Activated naive CD4-positive, alpha-beta T cell treated with anti-CD3 and anti-CD28 coated beads for 36 hours (primary cell): ENCODE results near the gene FUBP3. TPM values are rescaled to one million over a fixed set of nuclear protein-coding genes. Genes with fewer than 3 reads are reported as not detected.
A peak's percentile ranks its signal among the peaks of the same experiment; 100 is the strongest.

ENCODE experiments used
- CTCF ChIA-PET: fragments of 350-600 bp; sonication (Branson Sonifier 250); formaldehyde crosslinking; loops from one replicate; lab custom pipeline; 2021; ENCODE audit warnings: antibody characterized with exemption; lab: Charles Lee
- DNase-seq: peaks from one replicate; pipeline ENCODE4 v3.0.0-alpha.2; 2020
- H3K27ac Mint-ChIP-seq: one replicate; pipeline ENCODE4 v1.8.0; 2021; ENCODE audit warnings: mild to moderate bottlenecking, mixed read lengths
- H3K27me3 Mint-ChIP-seq: one replicate; pipeline ENCODE4 v1.8.0; 2021; ENCODE audit warnings: low read depth, mixed read lengths
- H3K36me3 Mint-ChIP-seq: one replicate; pipeline ENCODE4 v1.8.0; 2021; ENCODE audit warnings: low read depth, mixed read lengths
- H3K4me1 Mint-ChIP-seq: one replicate; pipeline ENCODE4 v1.8.0; 2021; ENCODE audit warnings: low read depth, mixed read lengths
- H3K4me3 Mint-ChIP-seq: one replicate; pipeline ENCODE4 v1.8.0; 2021; ENCODE audit warnings: mild to moderate bottlenecking, moderate library complexity, mixed read lengths
- H3K9me3 Mint-ChIP-seq: one replicate; pipeline ENCODE4 v1.8.0; 2021; ENCODE audit warnings: mixed read lengths
- intact Hi-C: fragments of 100-400 bp; cut with micrococcal nuclease; formaldehyde crosslinking; loops from one replicate; pipeline ENCODE4 v1.15.1; 2023
- total RNA-seq, 2 experiments: library from RNA; stranded (reverse); gene quantifications; one replicate each; pipeline ENCODE4 v1.2.3, GENCODE V29; 2021

Gene FUBP3
- total RNA-seq, 2 experiments from 2014 or later = 29.8 to 32.8 TPM

- peaks cover 2% of the 10 kb centered on the region for H3K27me3 Mint-ChIP-seq
- H3K27ac Mint-ChIP-seq = no peak overlapping the region
- CTCF ChIA-PET = interaction anchor here (0.7 to 0.8 kb wide), 2 partner anchors 40 to 59 kb away, joined by 4 read pairs; no protein-coding TSS in a partner anchor
- no peak overlapping the region for H3K4me3 Mint-ChIP-seq
- H3K4me1 Mint-ChIP-seq = no peaks in the 10 kb centered on the region
- H3K36me3 Mint-ChIP-seq = no peaks in the 10 kb centered on the region
- no peaks in the 10 kb centered on the region for H3K9me3 Mint-ChIP-seq
- DNase-seq = no peak
- intact Hi-C loops = no loop called here
Observed at GRCh38 chr9:130565792-130566191, 13.6 kb upstream of the FUBP3 start.

- DNase-seq = no peak
- Mint-ChIP-seq H3K36me3 (no peaks in the 10 kb centered on the region), H3K4me3 (no peak overlapping the region), H3K9me3 (no peaks in the 10 kb centered on the region), H3K27ac (no peak overlapping the region), H3K27me3 (no peaks in the 10 kb centered on the region), H3K4me1 (no peaks in the 10 kb centered on the region)
- CTCF ChIA-PET = interaction anchor here (0.7 kb wide), 1 partner anchor 96 kb away, joined by 3 read pairs; no protein-coding TSS in a partner anchor
- intact Hi-C loops = no loop called here
Observed at GRCh38 chr9:130570208-130570607, 9.2 kb upstream of the FUBP3 start.

- Mint-ChIP-seq H3K4me3 (no peak overlapping the region), H3K27me3 (no peaks in the 10 kb centered on the region), H3K9me3 (no peaks in the 10 kb centered on the region), H3K27ac (no peak overlapping the region), H3K36me3 (no peaks in the 10 kb centered on the region), H3K4me1 (peaks cover 18% of the 10 kb centered on the region)
- no peak for DNase-seq
- CTCF ChIA-PET = interaction anchor here (1.6 kb wide), 1 partner anchor 107 kb away, joined by 5 read pairs; no protein-coding TSS in a partner anchor
- intact Hi-C loops = loop anchor here (5.0 kb wide), 2 partner anchors 117 to 1758 kb away; partner anchors contain the start of genes ENDOG and EXOSC2
Observed at GRCh38 chr9:130575514-130575913, 3.9 kb upstream of the FUBP3 start.

GRCh38 chr9:130576176-130576575 lies 3.2 kb upstream of the FUBP3 start:
- DNase-seq = no peak
- H3K4me3 Mint-ChIP-seq = no peak overlapping the region
- H3K27ac Mint-ChIP-seq = no peak overlapping the region
- CTCF ChIA-PET = interaction anchor here (1.6 kb wide), 1 partner anchor 106 kb away, joined by 5 read pairs; no protein-coding TSS in a partner anchor
- intact Hi-C loops = loop anchor here (5.0 kb wide), 2 partner anchors 116 to 1759 kb away; partner anchors contain the start of genes ENDOG and EXOSC2
- no peaks in the 10 kb centered on the region for H3K9me3 Mint-ChIP-seq
- H3K27me3 Mint-ChIP-seq = no peaks in the 10 kb centered on the region
- peaks cover 24% of the 10 kb centered on the region for H3K4me1 Mint-ChIP-seq
- no peaks in the 10 kb centered on the region for H3K36me3 Mint-ChIP-seq

GRCh38 chr9:130579738-130580463 lies 524 bp downstream of the FUBP3 start:
- intact Hi-C loops = loop anchor here (5.0 kb wide), 2 partner anchors 112 to 1763 kb away; partner anchors contain the start of genes ENDOG and EXOSC2
- Mint-ChIP-seq H3K36me3 (peaks cover 4% of the 10 kb centered on the region), H3K27me3 (no peaks in the 10 kb centered on the region), H3K9me3 (no peaks in the 10 kb centered on the region), H3K4me1 (peaks cover 39% of the 10 kb centered on the region), H3K4me3 (peak overlapping the region; percentile 87), H3K27ac (peak overlapping the region; percentile 54)
- CTCF ChIA-PET = no interaction called here
- DNase-seq = no peak

- H3K27ac Mint-ChIP-seq = no peak overlapping the region
- intact Hi-C loops = no loop called here
- H3K9me3 Mint-ChIP-seq = no peaks in the 10 kb centered on the region
- H3K4me3 Mint-ChIP-seq = no peak overlapping the region
- peaks cover 45% of the 10 kb centered on the region for H3K4me1 Mint-ChIP-seq
- CTCF ChIA-PET = no interaction called here
- DNase-seq = no peak
- peaks cover 4% of the 10 kb centered on the region for H3K36me3 Mint-ChIP-seq
- no peaks in the 10 kb centered on the region for H3K27me3 Mint-ChIP-seq
Observed at GRCh38 chr9:130581766-130582165, 2.4 kb downstream of the FUBP3 start.

- peaks cover 4% of the 10 kb centered on the region for H3K36me3 Mint-ChIP-seq
- no peaks in the 10 kb centered on the region for H3K9me3 Mint-ChIP-seq
- peaks cover 42% of the 10 kb centered on the region for H3K4me1 Mint-ChIP-seq
- intact Hi-C loops = no loop called here
- no peaks in the 10 kb centered on the region for H3K27me3 Mint-ChIP-seq
- H3K4me3 Mint-ChIP-seq = no peak overlapping the region
- no peak overlapping the region for H3K27ac Mint-ChIP-seq
- CTCF ChIA-PET = no interaction called here
- no peak for DNase-seq
Observed at GRCh38 chr9:130583271-130583670, 3.9 kb downstream of the FUBP3 start.

GRCh38 chr9:130587921-130588320 lies 8.5 kb downstream of the FUBP3 start:
- no peak for DNase-seq
- no peaks in the 10 kb centered on the region for H3K27me3 Mint-ChIP-seq
- peaks cover 17% of the 10 kb centered on the region for H3K4me1 Mint-ChIP-seq
- H3K36me3 Mint-ChIP-seq = peaks cover 3% of the 10 kb centered on the region
- no peaks in the 10 kb centered on the region for H3K9me3 Mint-ChIP-seq
- intact Hi-C loops = no loop called here
- no peak overlapping the region for H3K27ac Mint-ChIP-seq
- CTCF ChIA-PET = interaction anchor here (0.5 kb wide), 1 partner anchor 41 kb away, joined by 6 read pairs; no protein-coding TSS in a partner anchor
- H3K4me3 Mint-ChIP-seq = no peak overlapping the region

- H3K36me3 Mint-ChIP-seq = peaks cover 4% of the 10 kb centered on the region
- intact Hi-C loops = no loop called here
- H3K4me3 Mint-ChIP-seq = no peak overlapping the region
- H3K9me3 Mint-ChIP-seq = no peaks in the 10 kb centered on the region
- no peak for DNase-seq
- H3K4me1 Mint-ChIP-seq = peaks cover 15% of the 10 kb centered on the region
- CTCF ChIA-PET = interaction anchor here (0.5 to 1.4 kb wide), 2 partner anchors 12 to 41 kb away, joined by 6 read pairs; no protein-coding TSS in a partner anchor
- H3K27me3 Mint-ChIP-seq = no peaks in the 10 kb centered on the region
- H3K27ac Mint-ChIP-seq = no peak overlapping the region
Observed at GRCh38 chr9:130588416-130588815, 9.0 kb downstream of the FUBP3 start.

GRCh38 chr9:130589754-130590153 lies 10.4 kb downstream of the FUBP3 start:
- no peak for DNase-seq
- Mint-ChIP-seq H3K4me3 (no peak overlapping the region), H3K9me3 (no peaks in the 10 kb centered on the region), H3K27me3 (no peaks in the 10 kb centered on the region), H3K4me1 (peaks cover 15% of the 10 kb centered on the region), H3K27ac (no peak overlapping the region), H3K36me3 (peaks cover 7% of the 10 kb centered on the region)
- CTCF ChIA-PET = interaction anchor here (1.4 kb wide), 1 partner anchor 11 kb away, joined by 6 read pairs; no protein-coding TSS in a partner anchor
- intact Hi-C loops = no loop called here

- DNase-seq = no peak
- no peak overlapping the region for H3K27ac Mint-ChIP-seq
- H3K27me3 Mint-ChIP-seq = no peaks in the 10 kb centered on the region
- peaks cover 12% of the 10 kb centered on the region for H3K4me1 Mint-ChIP-seq
- CTCF ChIA-PET = no interaction called here
- intact Hi-C loops = no loop called here
- H3K4me3 Mint-ChIP-seq = no peak overlapping the region
- no peaks in the 10 kb centered on the region for H3K9me3 Mint-ChIP-seq
- H3K36me3 Mint-ChIP-seq = peaks cover 8% of the 10 kb centered on the region
Observed at GRCh38 chr9:130590305-130590704, 10.9 kb downstream of the FUBP3 start.

- CTCF ChIA-PET = no interaction called here
- no peak for DNase-seq
- H3K4me3 Mint-ChIP-seq = no peak overlapping the region
- H3K4me1 Mint-ChIP-seq = peaks cover 7% of the 10 kb centered on the region
- H3K9me3 Mint-ChIP-seq = no peaks in the 10 kb centered on the region
- no peaks in the 10 kb centered on the region for H3K27me3 Mint-ChIP-seq
- no peak overlapping the region for H3K27ac Mint-ChIP-seq
- H3K36me3 Mint-ChIP-seq = peaks cover 19% of the 10 kb centered on the region
- intact Hi-C loops = no loop called here
Observed at GRCh38 chr9:130593020-130593419, 13.6 kb downstream of the FUBP3 start.
